HG03095 (cell line): ENCODE measurements around the gene DTNB.
"Not testable (repeated sequence)": the region's sequence is repeated elsewhere in the genome, so short reads cannot be mapped to it uniquely, and the experiment has no call there.

ENCODE experiments used
- ATAC-seq: cut with Tn5 transposase; IDR thresholded peaks from one replicate; pipeline ENCODE4 v1.9.1; 2021; ENCODE audit warnings: moderate library complexity; ENCODE audit not compliant: unreplicated experiment

The DTNB gene

DNA sequence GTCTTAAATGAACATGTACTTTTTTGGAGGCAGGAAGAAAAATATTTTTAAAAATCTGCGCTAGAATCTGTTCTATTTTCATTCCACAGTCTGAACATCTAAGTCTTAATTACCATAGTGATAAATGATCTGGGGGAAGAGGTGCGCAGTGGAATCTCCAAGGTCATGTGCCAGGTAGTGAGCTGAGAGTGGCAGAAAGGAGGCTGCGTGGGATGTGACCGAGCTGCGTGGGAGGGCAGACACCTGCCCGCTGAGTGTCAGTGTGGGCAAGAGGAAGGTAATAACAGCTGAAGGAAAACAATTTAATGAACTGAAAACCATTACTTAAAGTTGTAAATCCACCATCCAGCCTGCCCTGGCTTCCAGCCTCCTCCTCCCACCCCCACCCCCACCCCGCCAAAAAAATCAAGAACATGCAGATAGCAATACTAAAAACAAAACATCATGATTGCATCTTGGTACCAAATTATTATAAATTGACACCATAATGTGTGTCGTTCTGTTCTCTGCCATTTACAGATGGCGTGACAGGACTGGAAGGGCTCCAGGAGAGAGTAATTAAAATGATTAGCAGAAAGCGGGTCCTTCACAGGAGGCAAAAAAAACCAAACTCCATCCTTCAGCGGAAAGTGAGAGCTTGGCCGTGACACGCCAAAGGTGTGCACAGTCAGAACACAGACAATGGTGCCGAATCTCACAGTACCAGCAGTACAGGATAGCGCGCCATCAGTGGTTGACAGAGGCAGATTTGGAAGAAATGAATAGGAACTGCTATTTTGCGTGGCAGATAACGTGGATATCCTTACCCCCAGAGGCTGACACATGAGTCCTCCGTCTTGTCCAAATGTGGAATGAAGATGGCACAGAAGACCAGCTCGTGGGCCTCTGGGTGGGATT lies 11.4 kb upstream of the DTNB start:
- no peak for ATAC-seq

DNA sequence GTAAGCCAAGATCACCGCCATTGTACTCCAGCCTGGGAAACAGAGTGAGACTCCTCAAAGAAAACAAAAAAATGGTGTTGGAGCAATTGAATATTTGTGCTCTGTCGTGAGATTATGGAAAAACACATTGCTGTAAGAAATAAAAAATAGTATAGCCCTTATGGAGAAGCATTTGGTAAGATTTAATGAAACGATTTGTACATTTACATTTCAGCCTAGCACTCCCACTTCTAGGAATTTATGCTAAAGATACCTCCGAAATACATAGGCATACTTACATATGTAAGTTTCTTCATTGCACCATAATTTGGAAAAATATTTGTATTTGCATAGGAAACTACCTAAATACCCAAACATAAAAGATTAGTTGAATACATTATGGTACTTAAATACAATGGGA lies 8.7 kb upstream of the DTNB start:
- ATAC-seq = no peak

DNA sequence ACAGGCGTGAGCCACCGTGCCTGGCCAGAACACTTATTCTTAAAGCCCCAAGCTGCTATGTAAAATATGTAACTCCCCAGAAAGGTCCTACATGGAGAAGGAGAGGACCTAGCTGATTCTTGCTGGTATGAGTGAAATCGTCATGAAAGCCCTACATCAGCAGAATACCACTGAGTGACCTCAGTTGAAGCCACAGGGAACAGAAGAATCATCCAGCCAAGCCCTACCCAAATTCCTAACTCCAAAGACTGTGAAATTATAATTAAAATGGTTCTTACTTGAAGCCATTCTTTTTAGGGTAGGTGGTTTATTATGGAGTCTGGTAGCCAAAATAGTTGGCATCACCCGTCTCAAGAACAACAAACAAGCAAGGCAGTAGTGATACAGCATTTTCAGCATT lies 4.5 kb upstream of the DTNB start:
- no peak for ATAC-seq

DNA sequence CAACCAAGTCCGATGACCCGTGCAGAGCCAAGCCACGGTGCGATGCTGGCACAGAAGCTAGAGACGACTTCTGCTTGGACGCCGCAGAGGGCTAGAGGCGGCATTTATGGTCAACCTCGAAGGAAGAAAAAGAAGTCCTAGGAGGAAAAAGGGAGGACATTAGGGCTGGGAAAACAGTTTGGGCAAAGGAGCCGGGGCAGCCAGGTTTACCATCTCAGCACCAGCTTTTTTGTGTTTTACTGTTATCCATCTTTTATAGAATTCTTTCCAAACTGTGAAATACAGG lies 643 bp upstream of the DTNB start:
- no peak for ATAC-seq

DNA sequence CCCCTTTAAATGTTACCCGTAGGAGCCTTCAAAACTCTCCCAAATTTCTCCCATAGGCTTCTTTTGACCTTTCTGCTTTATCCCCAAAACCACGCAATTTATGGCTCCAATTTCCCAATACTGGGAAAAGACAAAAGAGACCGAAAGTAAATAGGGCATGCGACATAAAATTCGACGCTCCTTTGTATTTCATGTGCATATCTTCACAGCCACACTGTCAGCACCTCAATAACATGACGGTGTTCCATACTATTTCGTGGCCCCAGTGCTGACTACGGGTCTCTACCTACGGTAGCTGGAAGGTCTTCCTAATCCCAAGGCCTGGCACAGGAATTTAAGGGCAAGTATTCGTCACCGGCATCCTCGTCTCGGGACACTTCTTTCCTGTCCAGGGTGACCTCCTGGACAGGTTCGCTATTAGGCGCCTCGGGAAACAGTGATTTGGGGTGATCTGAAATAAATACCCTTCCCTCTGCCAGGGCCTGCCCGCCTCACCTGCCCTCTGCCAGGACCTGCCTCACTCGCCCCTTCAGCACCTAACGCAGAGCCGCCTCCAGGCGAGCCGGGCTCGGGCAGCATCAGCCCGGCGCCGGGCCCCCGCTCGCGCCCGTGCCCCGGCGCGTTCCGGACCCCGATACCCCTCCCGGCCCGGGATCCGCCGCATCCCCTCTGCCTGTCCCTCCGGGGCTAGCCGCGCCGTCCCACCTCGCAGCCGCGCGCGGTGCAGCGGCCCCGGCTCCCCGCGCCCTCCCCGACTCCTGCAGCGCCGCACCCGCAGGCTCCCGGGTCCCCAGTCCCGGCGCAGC lies 680 bp downstream of the DTNB start:
- peak; percentile 62 for ATAC-seq

DNA sequence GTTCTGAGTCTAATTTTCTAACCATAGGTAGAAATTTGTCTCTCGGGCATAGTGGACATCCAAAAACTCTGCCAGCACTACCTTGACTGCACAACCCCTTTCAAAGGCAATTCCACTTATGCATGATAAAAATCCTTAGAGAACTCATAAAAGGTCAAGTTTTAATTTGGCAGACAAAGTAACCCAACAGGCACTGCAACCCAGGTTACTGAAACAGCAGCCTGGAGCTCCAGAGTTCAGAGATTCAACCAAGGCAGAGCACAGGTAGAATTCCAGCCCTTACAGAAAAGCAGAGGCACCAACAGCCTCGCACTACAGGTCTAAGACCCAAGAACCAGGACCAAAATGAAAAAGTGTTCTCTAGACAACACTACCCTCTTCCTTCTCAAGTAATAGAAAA lies 1.8 kb downstream of the DTNB start:
- ATAC-seq = no peak

DNA sequence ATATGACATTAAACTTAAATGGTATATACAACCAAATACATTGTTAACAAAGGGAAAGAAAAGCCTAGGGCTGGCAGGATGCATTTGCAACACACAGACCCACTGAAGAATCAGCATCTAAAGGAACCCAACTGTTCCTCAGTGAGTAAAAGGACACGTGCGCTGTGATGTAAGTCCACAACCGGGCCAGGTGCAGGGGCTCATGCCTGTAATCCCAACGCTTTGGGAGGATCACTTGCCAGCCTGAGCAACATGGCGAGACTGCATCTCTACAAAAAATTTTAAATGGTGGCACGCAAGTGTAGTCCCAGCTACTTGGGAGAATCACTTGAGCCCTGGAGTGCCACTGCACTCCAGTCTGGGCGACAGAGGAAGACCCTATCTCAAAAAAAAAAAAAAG lies 3.9 kb downstream of the DTNB start:
- no peak for ATAC-seq

DNA sequence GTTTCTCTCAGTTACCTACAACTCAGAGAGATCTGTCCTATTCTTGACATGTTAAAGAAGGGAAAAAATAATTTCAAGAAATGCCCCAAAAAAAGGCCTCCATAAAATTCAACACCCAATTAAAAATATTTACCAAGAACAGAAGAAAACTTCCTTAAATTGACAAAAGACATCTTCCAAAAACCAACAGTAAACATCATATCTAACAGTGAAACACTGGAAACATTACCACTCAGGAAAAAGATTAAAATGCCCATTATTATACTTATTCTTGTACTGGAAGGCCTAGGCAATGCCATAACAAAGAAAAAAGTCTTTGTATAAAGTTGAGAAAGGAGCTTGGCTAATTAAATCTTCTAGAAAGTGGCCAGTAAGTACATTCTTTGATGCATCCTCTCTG lies 7.2 kb downstream of the DTNB start:
- ATAC-seq = no peak

DNA sequence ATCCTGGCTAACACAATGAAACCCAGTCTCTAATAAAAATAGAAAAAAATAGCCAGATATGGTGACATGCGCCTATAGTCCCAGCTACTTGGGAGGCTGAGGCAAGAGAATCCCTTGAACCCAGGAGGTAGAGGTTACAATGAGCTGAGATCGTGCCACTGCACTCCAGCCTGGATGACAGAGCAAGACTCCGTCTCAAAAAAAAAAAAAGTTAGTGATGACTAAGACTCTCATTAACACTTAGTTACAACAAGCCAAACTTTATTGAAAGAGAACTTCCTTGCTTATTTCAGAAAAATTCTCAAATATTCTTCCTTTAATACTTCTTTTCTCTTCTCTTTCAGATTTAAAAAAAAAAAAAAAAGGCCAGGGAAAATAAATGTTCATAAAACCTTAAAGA lies 7.9 kb downstream of the DTNB start:
- not testable (repeated sequence) for ATAC-seq

DNA sequence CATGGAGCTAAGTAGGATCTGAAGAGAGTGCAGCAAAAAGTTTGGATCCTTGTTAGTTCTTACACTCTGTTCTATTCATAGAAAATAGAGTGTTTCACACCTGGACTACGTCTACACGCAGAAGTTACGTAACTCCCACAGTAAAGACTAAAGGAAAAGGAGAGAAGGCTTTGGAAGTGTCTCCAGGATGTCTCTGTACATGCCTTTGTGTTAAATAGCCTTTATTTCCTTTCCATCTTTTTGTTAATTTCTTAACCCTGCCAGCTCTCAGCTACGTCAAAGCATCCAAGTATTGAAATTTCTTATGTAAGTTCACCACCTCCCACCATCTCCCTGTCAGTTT lies 8.4 kb downstream of the DTNB start:
- no peak for ATAC-seq

DNA sequence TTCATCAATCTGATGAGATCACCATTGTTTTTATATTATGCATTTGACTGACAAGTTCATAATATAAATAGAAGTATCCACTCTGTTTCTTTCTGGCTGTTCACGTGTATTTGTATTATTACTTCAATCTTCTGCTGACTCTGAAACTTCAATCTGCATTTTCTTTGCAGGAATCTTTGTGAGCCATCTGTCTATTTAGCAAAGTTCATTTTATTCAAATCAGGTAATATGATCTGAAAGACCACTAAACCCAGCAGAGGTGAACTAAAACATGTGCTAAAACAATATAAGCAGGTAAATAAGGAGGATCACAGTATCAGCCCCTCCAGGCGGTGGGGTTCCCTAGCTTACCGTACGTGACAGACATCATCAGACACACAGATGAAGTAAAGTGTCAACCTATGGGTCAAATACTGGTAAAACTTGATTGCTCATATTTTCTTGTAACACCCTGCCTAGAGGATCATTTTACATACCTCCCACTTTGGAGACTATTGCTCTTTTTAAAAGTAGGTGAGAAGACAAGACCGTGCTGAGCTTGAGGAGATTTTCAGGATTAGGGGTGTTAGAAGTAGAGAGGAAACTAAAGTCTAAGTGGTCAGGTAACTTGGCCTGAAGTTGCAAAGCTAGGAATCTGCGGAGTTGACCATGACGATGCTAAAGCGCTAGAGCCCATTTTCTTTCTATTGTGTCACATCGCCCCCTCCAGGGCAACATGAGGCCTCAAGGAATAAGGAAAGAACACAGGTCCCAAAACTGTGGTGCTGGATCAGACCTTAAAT lies 9.0 kb downstream of the DTNB start:
- no peak for ATAC-seq

DNA sequence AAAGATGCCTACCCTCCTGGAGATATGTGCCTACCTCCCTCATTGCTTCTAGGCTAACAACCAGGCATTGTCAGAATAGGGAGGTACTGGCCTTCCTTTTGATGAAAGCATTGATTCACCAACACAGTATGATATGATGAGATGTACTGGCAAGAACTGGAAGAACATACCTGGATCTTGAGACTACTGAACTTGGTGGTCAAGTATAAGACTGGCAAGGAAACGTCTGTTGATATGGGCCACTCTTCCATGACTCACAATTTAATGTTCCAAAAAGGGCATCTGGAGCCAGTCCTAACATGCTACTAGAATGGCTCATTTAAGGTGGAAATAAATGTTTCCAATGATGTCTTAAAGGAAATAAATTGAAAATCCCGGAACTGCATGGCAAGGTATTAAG lies 18.1 kb downstream of the DTNB start:
- no peak for ATAC-seq

DNA sequence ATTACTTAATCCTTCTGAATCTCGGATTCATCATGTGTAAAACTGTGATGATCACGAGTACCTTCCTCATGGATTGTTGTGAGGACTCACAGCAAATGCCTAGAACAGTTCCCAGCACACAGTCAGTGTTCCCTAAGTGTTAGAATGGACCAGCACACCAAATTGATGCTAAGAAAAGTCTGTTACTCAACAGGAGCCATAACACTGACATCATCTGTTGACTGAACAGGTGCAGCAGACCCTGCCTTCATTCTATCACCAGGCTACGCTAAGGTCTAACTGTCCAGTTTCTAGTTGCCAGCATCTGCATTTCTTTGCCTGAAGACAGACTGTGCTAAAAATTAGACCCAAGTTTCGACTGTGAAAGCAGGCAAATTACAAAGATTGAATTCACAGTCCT lies 18.6 kb downstream of the DTNB start:
- no peak for ATAC-seq

DNA sequence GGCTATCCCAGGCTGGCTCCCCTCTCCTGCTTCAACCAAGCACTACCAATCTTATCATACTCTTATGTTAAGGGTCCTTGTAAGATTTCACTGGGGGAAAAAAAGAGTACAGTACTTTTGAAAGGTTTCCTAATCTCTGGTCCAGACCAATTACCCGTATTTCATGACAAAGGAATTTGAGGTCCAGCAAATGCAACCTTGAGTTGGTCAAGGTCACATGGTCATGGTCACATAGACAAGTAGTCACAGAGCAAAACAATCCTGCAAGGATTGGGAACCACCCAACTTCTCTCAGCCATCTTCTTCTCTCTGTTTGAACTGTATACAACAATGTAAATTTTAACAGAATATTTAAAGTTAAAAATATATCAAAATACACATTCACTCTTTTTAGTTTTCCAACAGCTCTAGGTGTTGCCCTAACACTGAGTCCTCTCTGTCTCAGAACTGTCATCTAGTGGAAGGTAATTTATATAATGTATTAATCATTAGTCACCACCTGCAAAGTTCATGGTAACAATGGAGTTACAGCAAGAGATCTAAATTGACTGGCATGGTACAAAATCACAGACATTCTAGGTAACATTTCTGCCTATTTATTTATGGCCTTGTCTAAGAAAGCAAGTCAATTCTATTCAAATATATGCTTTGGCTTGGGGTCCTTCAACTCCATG lies 21.5 kb downstream of the DTNB start:
- no peak for ATAC-seq

DNA sequence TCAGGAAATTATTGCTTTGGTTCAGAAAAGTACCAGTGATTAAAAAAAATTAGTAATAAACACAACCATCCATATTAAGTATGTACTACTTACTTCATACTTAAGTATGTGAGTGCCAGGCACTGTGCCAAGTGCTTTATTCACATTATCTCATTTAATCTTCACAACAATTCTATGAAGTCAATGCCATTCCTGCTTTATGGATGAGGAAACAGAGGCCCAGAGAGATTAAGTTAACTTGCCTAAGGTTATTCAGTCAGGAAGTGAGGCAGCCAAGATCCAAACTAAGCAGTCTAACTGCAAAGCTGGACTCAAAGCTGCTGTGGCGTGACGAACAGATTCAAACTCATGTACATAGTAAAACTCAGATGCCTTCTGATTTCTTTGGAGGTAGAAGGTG lies 22.3 kb downstream of the DTNB start:
- ATAC-seq = no peak

DNA sequence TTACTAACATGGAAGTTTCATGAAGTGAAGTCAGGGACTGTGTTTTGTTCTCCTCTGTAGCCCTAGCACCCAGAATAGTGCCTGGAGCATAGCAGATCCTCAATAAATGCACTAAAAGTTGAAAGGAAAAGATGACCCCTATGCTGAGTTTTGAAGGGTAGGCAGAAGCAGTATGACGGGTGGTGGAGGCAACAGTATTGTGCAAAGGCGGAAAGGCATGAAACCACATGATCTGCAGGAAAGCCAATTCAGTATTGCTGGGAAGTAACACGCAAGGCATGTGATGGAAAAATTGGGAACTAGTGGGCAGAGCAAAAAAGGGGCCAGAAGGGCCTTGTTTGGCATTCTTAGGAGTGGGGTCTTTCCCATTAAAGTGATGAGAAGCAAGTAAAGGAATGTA lies 23.1 kb downstream of the DTNB start:
- ATAC-seq = no peak

DNA sequence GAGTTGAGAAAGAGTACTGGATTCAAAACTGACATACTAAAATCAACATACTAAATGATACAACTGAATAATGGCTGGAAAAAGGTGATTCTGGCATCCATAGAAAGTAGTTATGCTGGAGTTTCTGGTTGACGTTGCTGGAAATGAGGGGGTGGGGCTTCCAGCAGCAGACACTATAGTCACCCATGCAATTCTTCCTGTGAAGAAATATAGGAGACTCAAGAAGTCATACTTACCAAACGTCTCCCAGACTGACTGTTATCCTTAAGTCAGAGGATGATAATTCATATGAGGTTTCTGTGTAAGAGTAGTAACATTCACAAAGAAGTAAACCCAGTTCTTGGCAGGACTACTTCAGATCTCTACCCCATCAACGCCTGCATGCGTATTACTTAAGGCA lies 23.6 kb downstream of the DTNB start:
- ATAC-seq = no peak

DNA sequence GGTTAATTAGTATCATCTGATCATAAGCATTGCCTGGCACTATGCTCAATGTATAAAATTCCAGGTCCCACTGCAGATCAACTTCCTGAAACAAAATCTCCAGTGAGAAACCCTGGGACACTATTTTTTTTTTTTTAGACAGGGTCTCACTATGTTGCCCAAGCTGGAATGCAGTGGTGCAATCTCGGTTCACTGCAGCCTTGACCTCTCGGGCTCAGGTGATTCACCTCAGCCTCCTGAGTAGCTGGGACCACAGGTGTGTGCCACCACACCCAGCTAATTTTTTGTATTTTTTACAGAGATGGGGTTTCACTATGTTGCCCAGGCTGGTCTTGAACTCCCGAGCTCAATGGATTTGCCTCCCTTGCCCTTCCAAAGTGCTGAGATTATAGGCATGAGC lies 31.1 kb downstream of the DTNB start:
- no peak for ATAC-seq

DNA sequence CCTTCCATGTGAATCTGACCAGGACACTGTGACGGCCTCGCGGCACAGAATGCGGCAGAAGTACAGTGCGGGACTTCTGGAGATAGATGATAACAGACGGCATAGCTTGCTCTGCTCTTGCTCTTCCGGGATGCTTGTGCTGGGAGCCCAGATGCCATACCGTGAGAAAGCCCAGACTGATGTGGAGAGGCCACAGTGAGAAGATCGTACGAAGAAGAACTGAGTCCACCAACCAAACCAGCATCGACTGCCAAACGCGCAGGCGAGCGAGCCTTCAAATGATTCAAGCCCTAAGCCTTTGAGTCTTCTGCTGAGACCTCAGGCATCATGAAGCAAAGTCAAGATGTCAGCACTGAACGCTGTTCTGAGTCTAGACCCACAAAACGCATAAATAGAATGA lies 33.7 kb downstream of the DTNB start:
- ATAC-seq = no peak

DNA sequence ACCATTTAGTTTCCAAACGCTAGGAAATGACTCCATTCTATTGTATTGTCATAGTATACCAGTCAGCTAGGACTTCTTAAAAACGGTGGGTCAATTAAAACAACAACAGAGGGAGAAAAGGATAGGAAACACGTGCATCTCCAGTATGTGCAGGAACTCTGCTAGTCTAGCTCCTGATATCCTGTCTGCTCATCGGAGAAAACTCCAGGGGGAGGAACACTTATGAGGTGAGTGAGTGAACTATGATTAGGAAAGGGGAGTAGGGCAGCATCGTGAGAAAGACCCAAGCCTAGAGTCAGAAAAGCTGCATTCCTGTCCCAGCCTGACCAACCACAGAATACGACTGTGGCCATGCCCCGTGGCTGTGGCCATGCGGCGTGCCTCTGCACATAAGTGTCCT lies 34.2 kb downstream of the DTNB start:
- no peak for ATAC-seq

DNA sequence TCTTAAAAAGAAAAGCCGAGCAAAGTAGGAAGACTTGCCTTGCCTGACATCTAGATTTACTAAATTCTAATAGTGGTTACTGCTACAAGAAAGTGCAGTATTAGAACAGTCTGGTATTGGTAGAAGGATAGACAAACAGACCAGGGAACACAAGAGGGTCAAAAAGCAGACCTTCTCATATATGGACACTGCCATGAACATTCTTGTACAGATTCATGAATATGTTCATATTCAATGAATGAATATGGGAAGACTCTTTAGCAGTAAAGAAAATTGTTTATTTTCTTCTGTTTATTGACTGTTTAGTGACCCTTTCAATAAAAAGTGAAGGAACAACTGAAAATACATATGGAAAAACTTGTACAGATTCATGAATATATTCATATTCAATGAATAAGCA lies 37.6 kb downstream of the DTNB start:
- ATAC-seq = no peak
